GM12892 (cell line): ENCODE results near the gene C1orf87.

Experiments
- POLR2A ChIP-seq: IDR thresholded peaks from 2 replicates; pipeline ENCODE4 v1.6.1; 2011; ENCODE audit warnings: low read depth, low read length, control low read depth
- TAF1 ChIP-seq: IDR thresholded peaks from 2 replicates; pipeline ENCODE4 v1.6.1; 2011; ENCODE audit warnings: low read depth, mild to moderate bottlenecking, control low read depth, low read length, borderline replicate concordance

DNA sequence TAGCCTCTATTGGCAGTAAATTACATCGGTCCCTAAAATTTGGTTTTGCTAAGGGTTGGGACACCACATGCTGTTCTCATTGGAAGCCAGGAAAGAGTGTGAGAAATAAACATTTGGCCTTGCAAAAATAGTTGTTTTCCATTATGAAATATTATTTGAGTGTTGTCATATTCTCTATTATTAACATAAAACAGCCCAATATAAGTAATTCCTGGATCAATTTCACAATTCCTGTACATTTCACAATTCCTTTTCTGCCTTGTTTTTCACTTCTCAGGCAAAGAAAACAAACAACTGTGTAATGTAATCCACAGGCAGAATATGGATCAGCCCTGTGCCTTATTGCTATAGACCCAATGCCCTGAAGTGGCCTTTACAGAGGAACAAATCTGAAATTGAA is 40.5 kb downstream of the C1orf87 start:
- no peak for TF ChIP-seq POLR2A
- no peak for TF ChIP-seq TAF1
